ENCODE measurements around the gene IL17C.
"Not testable (repeated sequence)": the region's sequence is repeated elsewhere in the genome, so short reads cannot be mapped to it uniquely, and the experiment has no call there.

Gene IL17C

DNA sequence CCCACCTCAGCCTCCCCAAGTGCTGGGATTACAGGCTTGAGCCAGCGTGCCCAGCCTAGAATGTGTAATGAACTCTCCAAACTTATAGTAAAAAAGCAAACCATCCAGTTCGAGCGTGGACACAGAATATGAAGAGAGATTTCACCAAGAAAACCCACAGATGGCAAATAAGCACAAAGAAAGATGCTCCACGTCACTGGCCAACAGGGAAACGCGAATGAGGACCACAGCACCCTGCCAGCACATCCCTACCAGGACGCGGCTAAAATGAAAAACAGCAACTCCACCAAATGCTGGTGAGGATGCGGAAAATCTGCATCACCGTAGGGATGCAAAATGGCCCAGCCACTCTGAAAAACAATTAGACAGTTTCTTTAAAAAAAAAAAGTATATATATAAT is 23.1 kb downstream of the IL17C start:
- DNase-seq (ENCODE audit: low spot score): no peak

DNA sequence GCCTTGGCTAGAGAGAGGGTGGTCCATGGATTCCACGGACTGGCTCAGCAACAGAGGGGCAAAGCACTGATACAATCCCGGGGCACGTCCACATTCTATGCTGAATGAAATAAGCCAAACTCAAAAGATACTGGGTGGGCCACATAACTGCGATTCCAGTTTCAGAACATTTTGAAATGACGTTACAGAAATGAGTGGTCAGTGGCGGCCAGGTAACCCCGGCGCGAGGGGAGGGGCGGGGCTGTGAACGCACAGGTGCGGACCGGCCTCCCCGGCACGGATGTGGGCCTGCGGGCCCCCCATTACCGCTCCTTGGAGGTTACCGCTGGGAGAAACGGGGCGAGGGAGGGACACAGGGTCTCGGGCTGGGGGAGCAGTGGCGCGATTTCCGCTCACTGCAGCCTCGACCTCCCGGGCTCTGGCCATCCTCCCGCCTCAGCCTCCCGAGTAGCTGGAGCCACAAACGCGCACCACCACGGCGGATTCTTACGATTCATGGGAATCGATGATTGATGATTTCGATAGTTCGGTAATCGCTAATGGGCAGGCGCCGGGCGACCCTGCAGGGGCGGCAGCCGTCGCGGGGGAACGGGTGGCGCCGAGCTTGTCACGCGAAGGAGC is 24.0 kb downstream of the IL17C start:
- DNase-seq (ENCODE audit: low spot score): no peak

DNA sequence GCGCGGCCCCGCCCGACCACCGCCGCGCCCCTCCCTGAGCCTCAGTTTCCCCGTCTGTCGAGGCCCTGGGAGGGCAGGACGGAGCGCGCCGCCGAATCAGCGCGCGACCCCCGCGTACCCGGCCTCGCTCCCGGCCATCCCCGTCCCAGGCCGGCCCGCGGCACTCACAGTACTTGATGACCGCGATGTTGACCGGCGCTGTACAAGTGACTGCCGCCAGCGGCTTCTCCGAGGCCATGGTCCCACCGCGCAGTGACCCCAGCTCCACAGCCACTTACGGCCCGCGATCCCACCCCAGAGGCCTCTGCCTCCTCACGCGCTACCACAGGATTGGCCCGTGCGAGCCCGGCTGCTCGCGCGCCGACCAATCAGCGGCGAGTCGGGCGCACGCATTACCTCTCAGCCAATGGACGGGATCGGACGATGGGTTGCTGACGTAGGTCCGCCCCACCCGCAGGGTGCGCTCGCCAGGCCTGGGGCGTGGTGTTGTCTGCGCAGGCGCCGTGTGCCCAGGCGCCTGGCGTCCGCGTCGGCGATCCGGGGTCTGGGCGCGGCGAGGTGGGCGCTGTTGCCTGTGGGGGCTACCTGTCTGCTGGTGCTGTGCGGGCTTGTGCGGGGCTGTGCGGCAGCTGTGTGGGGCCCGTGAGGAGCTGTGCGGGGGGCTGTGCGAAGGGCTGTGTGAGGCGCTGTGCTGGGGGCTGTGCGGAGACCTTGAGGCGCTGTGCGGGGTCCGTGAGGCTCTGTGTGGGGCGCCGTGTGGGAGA is 24.7 kb downstream of the IL17C start, which contains the start of gene MVD:
Gene MVD, minus strand, starts transcription at position 249 of the 764 bp plus-strand sequence. Its CDS starts 11 bp downstream, at position 238.
- DNase-seq (ENCODE audit: low spot score): peak; percentile 100

- no peak for DNase-seq (ENCODE audit: low spot score)
Observed at GRCh38 chr16:88665148-88665547, 26.8 kb downstream of the IL17C start.

DNA sequence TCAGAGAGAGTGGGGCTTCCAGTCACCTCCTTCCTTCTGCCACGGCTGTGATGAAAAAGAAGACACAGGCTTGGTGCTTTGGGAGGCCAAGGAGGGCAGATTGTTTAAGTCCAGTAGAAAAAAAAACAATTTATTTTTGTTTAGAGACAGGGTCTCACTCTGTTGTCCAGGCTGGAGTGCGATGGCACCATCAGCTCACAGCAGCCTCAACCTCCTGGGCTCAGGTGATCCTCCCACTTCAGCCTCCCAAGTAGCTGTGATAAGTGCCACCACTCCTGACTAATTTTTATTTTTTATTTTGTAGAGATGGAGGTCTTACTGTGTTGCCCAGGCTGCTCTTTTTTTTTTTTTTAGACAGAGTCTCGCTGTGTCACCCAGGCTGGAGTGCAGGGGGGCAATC is 27.2 kb downstream of the IL17C start:
- DNase-seq (ENCODE audit: low spot score): no peak

- DNase-seq (ENCODE audit: low spot score): no peak
Observed at GRCh38 chr16:88667461-88667860, 29.1 kb downstream of the IL17C start.

GRCh38 chr16:88669493-88669892 is 31.1 kb downstream of the IL17C start:
- not testable (repeated sequence) for DNase-seq (ENCODE audit: low spot score)

- no peak for DNase-seq (ENCODE audit: low spot score)
Observed at GRCh38 chr16:88669980-88670379, 31.6 kb downstream of the IL17C start.

GRCh38 chr16:88671806-88672205 is 33.4 kb downstream of the IL17C start:
- no peak for DNase-seq (ENCODE audit: low spot score)

- DNase-seq (ENCODE audit: low spot score): no peak
Observed at GRCh38 chr16:88672776-88673175, 34.4 kb downstream of the IL17C start.

DNA sequence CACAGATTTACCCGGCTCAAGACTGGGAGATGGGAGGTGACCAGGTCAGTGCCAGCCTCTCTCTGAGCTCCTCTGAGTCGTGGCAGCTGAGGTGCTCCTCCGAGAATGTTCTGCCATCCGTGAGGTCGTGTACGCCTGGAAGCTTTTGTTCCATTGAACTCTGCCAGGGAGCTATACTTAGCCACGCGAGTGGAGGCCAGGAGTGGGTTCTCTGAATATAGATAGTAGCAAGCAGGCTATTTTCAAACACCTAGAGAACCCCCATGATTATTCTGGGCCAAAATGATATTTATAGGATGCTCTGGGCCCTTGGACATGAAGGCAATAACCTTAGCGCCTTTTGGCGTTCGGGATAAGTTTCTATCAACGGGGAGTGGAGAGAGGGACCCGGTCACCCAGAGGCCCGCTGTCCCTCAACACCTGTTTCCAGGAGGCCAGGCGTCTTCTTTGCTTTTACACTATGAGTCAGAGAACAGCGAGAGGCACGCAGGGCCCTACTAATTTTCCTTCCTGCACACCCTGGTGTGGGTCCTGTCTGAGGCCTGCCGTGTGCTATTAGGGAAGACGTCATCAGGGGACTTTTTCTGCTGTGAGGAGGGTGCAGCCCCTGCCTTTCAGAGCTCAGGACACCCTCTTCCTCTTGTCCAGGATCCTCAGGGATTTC is 35.5 kb downstream of the IL17C start:
- DNase-seq (ENCODE audit: low spot score): no peak

DNA sequence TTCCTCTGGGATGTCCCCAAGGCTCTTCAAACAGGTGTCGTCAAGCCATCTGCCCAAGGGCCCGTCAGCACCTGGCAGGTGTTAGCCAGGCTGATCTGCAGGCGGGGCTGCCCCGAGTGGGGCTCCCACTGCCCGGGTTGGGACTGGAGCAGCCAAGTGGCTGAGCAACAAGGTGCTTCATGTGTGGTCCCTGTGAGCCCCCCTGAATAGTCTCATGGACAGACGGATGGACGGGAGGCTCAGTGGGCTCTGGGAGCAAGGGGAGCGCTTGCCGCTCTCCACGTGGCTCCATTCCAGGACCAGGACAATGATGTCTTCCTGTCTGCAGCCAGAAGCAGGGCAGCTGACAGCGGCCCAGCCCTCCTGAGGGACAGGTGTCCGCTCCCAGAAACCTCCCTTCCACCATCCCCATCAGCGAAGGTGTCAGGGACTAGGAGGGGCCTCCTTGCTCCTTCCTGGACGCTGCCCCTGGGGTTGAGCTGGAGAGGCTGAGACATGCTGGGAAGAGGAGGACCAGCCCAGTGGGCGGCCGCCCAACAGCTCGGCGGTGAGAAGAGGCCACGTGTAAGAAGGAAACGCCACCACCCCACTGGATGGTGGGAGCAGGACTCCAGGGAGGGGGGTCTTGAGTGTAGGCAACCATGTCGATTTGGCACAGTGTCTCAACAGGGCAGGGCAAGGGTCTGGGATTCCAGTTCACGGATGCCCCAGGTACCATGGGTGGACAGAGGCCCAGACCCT is 38.3 kb downstream of the IL17C start:
- no peak for DNase-seq (ENCODE audit: low spot score)

GRCh38 chr16:88677721-88678120 is 39.3 kb downstream of the IL17C start:
- DNase-seq (ENCODE audit: low spot score): no peak

- no peak for DNase-seq (ENCODE audit: low spot score)
Observed at GRCh38 chr16:88678224-88678979, 40.0 kb downstream of the IL17C start.

DNA sequence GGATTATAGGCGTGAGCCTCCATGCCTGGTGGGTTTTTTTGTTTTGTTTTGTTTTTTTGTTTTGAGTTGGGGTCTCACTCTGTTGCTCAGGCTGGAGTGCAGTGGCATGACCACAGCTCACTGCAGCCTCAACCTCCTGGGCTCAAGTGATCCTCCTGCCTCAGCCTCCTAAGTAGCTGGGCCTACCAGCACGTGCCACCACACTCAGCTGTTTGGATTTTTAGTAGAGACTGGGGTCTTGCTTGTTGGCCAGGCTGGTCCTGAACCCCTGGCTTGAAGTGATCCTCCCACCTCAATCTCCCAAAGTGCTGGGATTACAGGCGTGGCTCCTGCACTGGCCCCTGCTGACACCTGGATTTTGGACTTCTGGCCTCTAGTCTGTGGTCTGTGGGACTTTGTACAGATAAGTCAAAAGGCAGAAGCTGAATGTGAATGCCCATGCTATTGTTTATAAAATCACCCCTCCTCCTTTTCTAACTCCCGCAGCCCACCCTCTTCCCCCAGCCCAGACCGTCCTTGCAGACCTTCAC is 42.2 kb downstream of the IL17C start:
- no peak for DNase-seq (ENCODE audit: low spot score)

- no peak for DNase-seq (ENCODE audit: low spot score)
Observed at GRCh38 chr16:88681084-88681680, 42.8 kb downstream of the IL17C start.

DNA sequence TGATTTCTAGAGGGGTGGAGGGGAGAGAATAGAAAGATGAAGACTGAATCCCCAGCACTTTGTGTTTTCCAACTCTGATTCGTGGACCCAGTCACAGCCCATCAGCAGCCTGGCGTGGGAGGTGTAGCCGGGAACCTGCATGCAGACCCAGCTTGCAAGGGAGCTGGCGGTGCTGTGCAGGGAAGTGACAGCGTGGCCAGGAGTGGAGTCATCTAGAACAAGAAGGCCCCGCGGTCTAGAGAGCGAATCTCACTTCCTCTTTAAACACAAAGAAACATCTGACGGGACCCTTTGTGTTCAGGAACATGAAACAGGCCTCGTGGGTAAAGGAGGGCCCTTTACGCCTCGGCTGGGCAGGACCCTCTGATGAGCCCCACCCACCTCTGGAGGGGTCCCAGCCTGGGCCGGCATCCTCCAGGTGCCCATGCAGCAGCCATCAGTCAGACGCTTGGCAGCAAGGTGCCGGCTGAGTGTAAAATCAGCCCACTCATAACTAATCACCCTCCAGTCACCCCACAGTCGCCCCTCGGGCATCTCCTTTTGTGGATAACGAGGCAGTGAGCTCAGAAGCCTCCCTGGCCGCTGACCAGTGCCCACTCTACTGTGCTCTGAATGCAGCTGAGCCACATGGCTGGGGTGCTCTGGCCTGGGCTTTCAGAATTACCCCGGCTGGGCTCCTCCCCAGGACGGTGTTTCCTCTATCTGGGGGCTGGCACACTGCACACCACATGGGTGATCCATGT is 43.5 kb downstream of the IL17C start:
- DNase-seq (ENCODE audit: low spot score): no peak

DNA sequence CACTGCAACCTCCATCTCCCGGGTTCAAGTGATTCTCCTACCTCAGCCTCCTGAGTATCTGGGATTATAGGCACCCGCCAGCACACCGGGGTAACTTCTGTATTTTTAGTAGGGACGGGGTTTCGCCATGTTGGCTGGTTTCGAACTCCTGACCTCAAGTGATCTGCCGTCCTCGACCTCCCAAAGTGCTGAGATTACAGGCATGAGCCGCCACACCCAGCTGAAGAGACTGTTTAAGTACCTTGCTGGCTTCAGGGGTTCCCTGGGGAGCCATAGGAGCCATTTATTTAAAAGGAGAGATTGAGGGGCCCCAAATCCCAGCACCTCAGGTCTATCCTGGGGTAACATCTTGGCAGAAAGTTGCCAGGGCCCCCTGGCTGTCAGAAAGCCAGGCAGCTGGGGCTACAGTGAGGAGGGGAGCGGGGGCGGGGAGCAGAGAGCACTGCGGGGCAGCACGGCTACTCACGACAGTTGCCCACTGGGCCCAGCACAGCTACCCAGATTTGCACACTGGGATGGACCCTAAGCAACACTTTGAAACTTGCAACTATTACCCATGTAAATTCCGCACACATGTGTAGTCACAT is 46.3 kb downstream of the IL17C start:
- DNase-seq (ENCODE audit: low spot score): no peak

GRCh38 chr16:88685156-88686061 is 47.0 kb downstream of the IL17C start:
- DNase-seq (ENCODE audit: low spot score): peak; percentile 76
